ENCODE data around the gene NAA16.

The NAA16 gene

DNA sequence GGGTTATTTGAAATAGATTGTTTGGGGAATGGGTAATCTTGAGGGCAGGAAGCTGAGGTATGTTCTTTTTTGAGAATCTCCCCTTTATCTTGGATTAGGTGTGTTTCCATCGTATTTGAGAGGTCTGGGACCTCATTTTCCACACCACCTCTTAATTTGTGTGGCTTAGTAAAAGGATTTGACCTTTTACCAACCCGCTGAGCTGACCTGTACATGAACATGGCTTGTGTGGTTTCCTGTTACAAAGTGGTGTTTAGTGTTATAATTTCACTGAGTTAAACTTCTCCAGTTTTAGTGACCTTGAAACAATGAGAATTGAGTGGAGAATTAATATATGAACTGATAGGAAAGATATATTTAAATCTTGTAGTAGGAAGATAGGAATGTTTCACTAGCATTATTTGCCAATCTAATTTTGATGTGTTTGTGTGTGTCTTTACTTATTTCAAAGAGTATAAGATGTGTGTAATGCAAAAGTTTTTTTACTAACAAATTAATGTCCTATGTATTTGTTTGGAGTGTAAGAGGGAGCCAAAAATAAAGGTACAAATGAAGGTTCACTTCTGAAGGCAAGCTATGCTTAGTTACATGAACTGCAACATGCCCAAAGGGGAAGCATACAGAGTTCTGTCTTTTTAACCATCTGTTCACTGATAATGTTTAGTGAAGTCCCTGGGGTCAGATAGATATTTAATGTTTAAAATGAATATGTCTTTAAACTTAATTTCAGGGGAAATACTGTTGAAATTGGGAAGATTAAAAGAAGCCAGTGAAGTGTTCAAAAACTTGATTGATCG, 17.1 kb downstream of the NAA16 start:
- no peak for ATAC-seq
- no peak for TF ChIP-seq TCF4 (CRISPR knock-in tag; IDR thresholded peaks at IDR 0.05; ENCODE audit: borderline replicate concordance)
- no peak for TF ChIP-seq ARNTL (CRISPR knock-in tag; IDR thresholded peaks at IDR 0.05; ENCODE audit: borderline replicate concordance, low read depth)
- TF ChIP-seq RARB (CRISPR knock-in tag; IDR thresholded peaks at IDR 0.05) = no peak
- no peak for TF ChIP-seq CSDC2 (CRISPR knock-in tag; IDR thresholded peaks at IDR 0.05)
- no peak for TF ChIP-seq ISL1 (CRISPR knock-in tag; IDR thresholded peaks at IDR 0.05)
- TF ChIP-seq TOX (CRISPR knock-in tag; IDR thresholded peaks at IDR 0.05; ENCODE audit: borderline replicate concordance) = no peak
- TF ChIP-seq, protein P1, sequence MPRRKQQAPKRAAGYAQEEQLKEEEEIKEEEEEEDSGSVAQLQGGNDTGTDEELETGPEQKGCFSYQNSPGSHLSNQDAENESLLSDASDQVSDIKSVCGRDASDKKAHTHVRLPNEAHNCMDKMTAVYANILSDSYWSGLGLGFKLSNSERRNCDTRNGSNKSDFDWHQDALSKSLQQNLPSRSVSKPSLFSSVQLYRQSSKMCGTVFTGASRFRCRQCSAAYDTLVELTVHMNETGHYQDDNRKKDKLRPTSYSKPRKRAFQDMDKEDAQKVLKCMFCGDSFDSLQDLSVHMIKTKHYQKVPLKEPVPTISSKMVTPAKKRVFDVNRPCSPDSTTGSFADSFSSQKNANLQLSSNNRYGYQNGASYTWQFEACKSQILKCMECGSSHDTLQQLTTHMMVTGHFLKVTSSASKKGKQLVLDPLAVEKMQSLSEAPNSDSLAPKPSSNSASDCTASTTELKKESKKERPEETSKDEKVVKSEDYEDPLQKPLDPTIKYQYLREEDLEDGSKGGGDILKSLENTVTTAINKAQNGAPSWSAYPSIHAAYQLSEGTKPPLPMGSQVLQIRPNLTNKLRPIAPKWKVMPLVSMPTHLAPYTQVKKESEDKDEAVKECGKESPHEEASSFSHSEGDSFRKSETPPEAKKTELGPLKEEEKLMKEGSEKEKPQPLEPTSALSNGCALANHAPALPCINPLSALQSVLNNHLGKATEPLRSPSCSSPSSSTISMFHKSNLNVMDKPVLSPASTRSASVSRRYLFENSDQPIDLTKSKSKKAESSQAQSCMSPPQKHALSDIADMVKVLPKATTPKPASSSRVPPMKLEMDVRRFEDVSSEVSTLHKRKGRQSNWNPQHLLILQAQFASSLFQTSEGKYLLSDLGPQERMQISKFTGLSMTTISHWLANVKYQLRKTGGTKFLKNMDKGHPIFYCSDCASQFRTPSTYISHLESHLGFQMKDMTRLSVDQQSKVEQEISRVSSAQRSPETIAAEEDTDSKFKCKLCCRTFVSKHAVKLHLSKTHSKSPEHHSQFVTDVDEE (CRISPR knock-in tag; IDR thresholded peaks at IDR 0.05) = no peak
- TF ChIP-seq PPARA (CRISPR knock-in tag; IDR thresholded peaks at IDR 0.05; ENCODE audit: borderline replicate concordance) = no peak
- TF ChIP-seq ZC3H10 (CRISPR knock-in tag; IDR thresholded peaks at IDR 0.05) = no peak
- TF ChIP-seq, protein P2, sequence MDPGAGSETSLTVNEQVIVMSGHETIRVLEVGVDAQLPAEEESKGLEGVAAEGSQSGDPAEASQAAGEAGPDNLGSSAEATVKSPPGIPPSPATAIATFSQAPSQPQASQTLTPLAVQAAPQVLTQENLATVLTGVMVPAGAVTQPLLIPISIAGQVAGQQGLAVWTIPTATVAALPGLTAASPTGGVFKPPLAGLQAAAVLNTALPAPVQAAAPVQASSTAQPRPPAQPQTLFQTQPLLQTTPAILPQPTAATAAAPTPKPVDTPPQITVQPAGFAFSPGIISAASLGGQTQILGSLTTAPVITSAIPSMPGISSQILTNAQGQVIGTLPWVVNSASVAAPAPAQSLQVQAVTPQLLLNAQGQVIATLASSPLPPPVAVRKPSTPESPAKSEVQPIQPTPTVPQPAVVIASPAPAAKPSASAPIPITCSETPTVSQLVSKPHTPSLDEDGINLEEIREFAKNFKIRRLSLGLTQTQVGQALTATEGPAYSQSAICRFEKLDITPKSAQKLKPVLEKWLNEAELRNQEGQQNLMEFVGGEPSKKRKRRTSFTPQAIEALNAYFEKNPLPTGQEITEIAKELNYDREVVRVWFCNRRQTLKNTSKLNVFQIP (CRISPR knock-in tag; IDR thresholded peaks at IDR 0.05; ENCODE audit: borderline replicate concordance, low read depth) = no peak
- no peak for TF ChIP-seq ESRRG (CRISPR knock-in tag; IDR thresholded peaks at IDR 0.05)
- TF ChIP-seq ZFP30 (CRISPR knock-in tag; IDR thresholded peaks at IDR 0.05) = no peak
- no peak for TF ChIP-seq GLIS3 (CRISPR knock-in tag; IDR thresholded peaks at IDR 0.05)
- TF ChIP-seq, protein P3, sequence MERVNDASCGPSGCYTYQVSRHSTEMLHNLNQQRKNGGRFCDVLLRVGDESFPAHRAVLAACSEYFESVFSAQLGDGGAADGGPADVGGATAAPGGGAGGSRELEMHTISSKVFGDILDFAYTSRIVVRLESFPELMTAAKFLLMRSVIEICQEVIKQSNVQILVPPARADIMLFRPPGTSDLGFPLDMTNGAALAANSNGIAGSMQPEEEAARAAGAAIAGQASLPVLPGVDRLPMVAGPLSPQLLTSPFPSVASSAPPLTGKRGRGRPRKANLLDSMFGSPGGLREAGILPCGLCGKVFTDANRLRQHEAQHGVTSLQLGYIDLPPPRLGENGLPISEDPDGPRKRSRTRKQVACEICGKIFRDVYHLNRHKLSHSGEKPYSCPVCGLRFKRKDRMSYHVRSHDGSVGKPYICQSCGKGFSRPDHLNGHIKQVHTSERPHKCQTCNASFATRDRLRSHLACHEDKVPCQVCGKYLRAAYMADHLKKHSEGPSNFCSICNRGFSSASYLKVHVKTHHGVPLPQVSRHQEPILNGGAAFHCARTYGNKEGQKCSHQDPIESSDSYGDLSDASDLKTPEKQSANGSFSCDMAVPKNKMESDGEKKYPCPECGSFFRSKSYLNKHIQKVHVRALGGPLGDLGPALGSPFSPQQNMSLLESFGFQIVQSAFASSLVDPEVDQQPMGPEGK (CRISPR knock-in tag; IDR thresholded peaks at IDR 0.05; ENCODE audit: borderline replicate concordance) = no peak
- TF ChIP-seq SNAI2 (CRISPR knock-in tag; IDR thresholded peaks at IDR 0.05) = no peak
- TF ChIP-seq, protein P4, sequence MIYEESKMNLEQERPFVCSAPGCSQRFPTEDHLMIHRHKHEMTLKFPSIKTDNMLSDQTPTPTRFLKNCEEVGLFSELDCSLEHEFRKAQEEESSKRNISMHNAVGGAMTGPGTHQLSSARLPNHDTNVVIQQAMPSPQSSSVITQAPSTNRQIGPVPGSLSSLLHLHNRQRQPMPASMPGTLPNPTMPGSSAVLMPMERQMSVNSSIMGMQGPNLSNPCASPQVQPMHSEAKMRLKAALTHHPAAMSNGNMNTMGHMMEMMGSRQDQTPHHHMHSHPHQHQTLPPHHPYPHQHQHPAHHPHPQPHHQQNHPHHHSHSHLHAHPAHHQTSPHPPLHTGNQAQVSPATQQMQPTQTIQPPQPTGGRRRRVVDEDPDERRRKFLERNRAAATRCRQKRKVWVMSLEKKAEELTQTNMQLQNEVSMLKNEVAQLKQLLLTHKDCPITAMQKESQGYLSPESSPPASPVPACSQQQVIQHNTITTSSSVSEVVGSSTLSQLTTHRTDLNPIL (CRISPR knock-in tag; IDR thresholded peaks at IDR 0.05; ENCODE audit: low read depth) = no peak
- no peak for TF ChIP-seq ZNF70 (CRISPR knock-in tag; IDR thresholded peaks at IDR 0.05)
- no peak for TF ChIP-seq ZFP3 (CRISPR knock-in tag; IDR thresholded peaks at IDR 0.05)
- no peak for TF ChIP-seq BACH2 (CRISPR knock-in tag; IDR thresholded peaks at IDR 0.05; ENCODE audit: borderline replicate concordance)

DNA sequence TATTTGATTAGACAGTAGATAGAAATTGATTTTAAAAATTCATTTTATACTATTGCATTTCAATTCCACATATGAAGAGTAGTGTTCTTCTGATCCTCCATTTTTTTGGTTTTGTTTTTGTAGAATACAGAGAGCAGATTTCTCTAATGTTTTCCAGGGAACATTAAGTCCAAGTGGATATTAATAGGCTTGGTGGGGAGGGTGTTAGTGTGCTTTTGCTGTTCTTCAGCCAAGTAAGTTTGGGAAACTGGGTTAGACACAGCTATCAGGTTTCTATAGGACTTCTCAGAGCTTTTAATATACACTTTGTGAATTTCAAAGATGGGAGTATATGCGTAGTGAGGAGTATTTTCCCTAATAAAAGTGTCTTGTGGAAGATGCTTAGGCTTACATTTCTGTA, 21.8 kb downstream of the NAA16 start:
- no peak for ATAC-seq
- TF ChIP-seq OSR1 (CRISPR knock-in tag; IDR thresholded peaks at IDR 0.05) (no peak), RARB (CRISPR knock-in tag; IDR thresholded peaks at IDR 0.05) (no peak), BACH2 (CRISPR knock-in tag; IDR thresholded peaks at IDR 0.05; ENCODE audit: borderline replicate concordance) (no peak), PPARA (CRISPR knock-in tag; IDR thresholded peaks at IDR 0.05; ENCODE audit: borderline replicate concordance) (no peak), TOX (CRISPR knock-in tag; IDR thresholded peaks at IDR 0.05; ENCODE audit: borderline replicate concordance) (no peak), ESRRG (CRISPR knock-in tag; IDR thresholded peaks at IDR 0.05) (no peak), ARNTL (CRISPR knock-in tag; IDR thresholded peaks at IDR 0.05; ENCODE audit: borderline replicate concordance, low read depth) (no peak), ISL1 (CRISPR knock-in tag; IDR thresholded peaks at IDR 0.05) (no peak), ZNF565 (CRISPR knock-in tag; conservative IDR thresholded peaks at IDR 0.05; ENCODE audit: low read depth) (no peak), ZC3H10 (CRISPR knock-in tag; IDR thresholded peaks at IDR 0.05) (no peak)
- TF ChIP-seq, protein P2 (CRISPR knock-in tag; IDR thresholded peaks at IDR 0.05; ENCODE audit: borderline replicate concordance, low read depth) = no peak
- TF ChIP-seq, protein P1 (CRISPR knock-in tag; IDR thresholded peaks at IDR 0.05) = no peak
- TF ChIP-seq, protein P5, sequence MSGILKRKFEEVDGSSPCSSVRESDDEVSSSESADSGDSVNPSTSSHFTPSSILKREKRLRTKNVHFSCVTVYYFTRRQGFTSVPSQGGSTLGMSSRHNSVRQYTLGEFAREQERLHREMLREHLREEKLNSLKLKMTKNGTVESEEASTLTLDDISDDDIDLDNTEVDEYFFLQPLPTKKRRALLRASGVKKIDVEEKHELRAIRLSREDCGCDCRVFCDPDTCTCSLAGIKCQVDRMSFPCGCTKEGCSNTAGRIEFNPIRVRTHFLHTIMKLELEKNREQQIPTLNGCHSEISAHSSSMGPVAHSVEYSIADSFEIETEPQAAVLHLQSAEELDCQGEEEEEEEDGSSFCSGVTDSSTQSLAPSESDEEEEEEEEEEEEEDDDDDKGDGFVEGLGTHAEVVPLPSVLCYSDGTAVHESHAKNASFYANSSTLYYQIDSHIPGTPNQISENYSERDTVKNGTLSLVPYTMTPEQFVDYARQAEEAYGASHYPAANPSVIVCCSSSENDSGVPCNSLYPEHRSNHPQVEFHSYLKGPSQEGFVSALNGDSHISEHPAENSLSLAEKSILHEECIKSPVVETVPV (CRISPR knock-in tag; IDR thresholded peaks at IDR 0.05) = no peak
- TF ChIP-seq, protein P3 (CRISPR knock-in tag; IDR thresholded peaks at IDR 0.05; ENCODE audit: borderline replicate concordance) = no peak
